Neuron (in vitro differentiated cells): ENCODE results near the gene GDF15.
"Not testable (repeated sequence)": the region's sequence is repeated elsewhere in the genome, so short reads cannot be mapped to it uniquely, and the experiment has no call there.

Source experiments
- H2AFZ ChIP-seq: one replicate; pipeline ENCODE4 v1.6.1; 2013; ENCODE audit warnings: low read depth, mild to moderate bottlenecking, inconsistent platforms, low read length, moderate library complexity
- H3K27me3 ChIP-seq: one replicate; pipeline ENCODE4 v1.6.1; 2013; ENCODE audit warnings: low read length; ENCODE audit not compliant: insufficient read depth
- H3K36me3 ChIP-seq: one replicate; pipeline ENCODE4 v1.6.1; 2013; ENCODE audit warnings: low read length; ENCODE audit not compliant: insufficient read depth
- H3K4me1 ChIP-seq: one replicate; pipeline ENCODE4 v1.6.1; 2013; ENCODE audit warnings: low read length; ENCODE audit not compliant: insufficient read depth
- H3K4me3 ChIP-seq: 2 replicates; pipeline ENCODE4 v1.5.1; 2013; ENCODE audit warnings: mild to moderate bottlenecking, low read length, moderate library complexity
- H3K9me3 ChIP-seq: one replicate; pipeline ENCODE4 v1.6.1; 2013; ENCODE audit warnings: low read length

GDF15 gene

DNA sequence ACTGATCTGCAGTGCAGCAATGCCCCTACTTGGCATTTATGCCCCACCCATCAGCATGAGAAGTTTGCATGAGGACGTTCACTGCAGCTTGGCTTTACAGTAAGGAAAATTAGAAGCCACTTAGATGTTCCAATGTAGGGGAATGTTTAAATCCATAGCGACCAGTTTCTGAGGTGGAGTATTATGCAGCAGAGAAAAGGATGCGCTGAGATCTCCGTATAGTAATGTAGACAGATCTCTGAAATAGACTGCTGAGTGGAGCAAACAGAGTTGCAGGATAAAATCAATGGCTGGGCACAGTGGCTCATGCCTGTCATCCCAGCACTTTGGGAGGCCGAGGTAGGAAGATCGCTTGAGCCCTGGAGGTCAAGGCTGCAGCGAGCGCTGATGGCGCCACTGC lies 35.5 kb upstream of the GDF15 start:
- no peaks in the 10 kb centered on the region for H3K9me3 ChIP-seq
- H2AFZ ChIP-seq = no peak overlapping the region
- no peaks in the 10 kb centered on the region for H3K36me3 ChIP-seq
- no peaks in the 10 kb centered on the region for H3K4me1 ChIP-seq
- no peaks in the 10 kb centered on the region for H3K27me3 ChIP-seq
- no peak overlapping the region for H3K4me3 ChIP-seq

DNA sequence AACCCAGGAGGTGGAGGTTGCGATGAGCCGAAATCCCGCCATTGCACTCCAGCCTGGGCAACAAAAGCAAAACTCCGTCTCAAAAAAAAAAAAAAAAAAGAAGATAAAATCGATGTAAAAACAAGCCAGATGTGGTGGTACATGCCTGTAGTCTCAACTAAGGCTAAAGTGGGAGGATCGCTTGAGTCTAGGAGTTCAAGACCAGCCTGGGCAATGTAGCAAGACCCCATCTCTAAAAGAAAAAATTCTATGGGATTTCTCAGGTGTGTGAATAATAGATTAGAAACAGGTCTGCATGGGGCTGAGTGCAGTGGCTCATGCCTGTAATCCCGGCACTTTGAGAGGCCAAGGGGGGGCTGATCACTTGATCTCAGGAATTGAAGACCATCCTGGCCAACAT lies 34.4 kb upstream of the GDF15 start:
- Histone ChIP-seq H3K36me3 (no peaks in the 10 kb centered on the region), H3K4me1 (no peaks in the 10 kb centered on the region), H3K4me3 (no peak overlapping the region), H3K9me3 (no peaks in the 10 kb centered on the region), H3K27me3 (no peaks in the 10 kb centered on the region), H2AFZ (no peak overlapping the region)

DNA sequence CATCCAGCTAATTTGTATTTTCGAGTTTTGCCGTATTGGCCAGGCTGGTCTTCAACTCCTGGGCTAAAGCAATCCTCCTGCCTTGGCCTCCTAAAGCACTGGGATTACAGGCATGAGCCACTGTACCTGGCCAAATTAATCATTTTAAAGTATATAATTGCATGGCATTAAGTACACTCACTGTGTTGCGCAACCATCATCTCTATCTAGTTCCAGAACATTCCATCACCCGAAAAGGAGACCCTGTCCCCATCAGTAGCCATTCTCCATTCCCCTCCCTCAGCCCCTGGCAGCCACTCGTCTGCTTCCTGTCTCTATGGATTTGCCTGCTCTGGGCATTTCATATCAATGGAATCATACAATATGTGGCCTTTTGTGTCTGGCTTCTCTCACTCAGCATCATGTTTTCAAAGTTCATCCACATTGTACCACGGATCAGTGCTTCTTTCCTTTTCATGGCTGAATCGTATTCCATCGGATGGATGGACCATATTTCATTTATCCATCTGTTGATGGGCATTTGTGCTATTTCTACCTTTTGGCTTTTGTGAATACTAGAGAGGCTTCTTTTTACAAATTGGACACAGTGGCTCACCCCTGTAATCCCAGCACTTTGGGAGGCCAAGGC lies 32.5 kb upstream of the GDF15 start:
- no peak overlapping the region for H3K4me3 ChIP-seq
- no peaks in the 10 kb centered on the region for H3K27me3 ChIP-seq
- H3K36me3 ChIP-seq = peaks cover 9% of the 10 kb centered on the region
- peaks cover 14% of the 10 kb centered on the region for H3K9me3 ChIP-seq
- no peak overlapping the region for H2AFZ ChIP-seq
- H3K4me1 ChIP-seq = no peaks in the 10 kb centered on the region

DNA sequence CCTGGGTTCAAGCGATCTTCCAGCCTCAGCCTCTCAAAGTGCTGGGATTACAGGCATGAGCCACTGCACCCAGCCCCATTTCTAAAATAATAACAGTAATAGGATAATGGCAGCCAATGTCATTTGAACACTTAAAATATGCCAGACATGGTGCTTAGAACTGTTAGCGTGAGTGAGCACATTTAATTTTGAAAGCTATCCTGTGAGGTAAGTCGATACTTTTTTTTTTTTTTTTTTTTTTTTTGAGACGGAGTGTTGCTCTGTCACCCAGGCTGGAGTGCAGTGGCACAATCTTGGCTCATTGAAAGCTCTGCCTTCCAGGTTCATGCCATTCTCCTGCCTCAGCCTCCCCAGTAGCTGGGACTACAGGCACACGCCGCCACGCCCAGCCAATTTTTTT lies 31.2 kb upstream of the GDF15 start:
- H3K9me3 ChIP-seq = peaks cover 14% of the 10 kb centered on the region
- H3K27me3 ChIP-seq, H2AFZ ChIP-seq, H3K4me1 ChIP-seq, H3K4me3 ChIP-seq, H3K36me3 ChIP-seq: not testable (repeated sequence)

DNA sequence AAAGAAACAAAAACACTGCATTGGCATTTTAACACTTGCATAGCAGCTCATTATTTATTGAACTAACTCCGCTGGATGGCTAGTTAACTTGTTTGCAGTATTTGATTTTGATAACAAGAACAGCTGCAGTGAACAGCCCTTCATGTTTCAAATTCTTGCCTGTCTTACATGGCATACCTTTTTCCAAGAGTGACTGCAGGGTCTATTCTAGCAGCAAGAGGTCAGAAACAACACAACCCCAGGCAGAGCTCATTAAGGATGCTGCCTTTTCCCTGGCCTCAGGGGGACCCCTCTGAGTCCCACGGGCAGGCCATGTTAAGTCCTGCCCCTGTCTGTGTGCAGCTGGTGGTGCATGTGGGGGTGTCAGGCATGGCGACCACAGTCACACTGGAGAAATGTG lies 28.9 kb upstream of the GDF15 start:
- no peak overlapping the region for H2AFZ ChIP-seq
- no peaks in the 10 kb centered on the region for H3K4me1 ChIP-seq
- no peak overlapping the region for H3K4me3 ChIP-seq
- H3K27me3 ChIP-seq = no peaks in the 10 kb centered on the region
- peaks cover 14% of the 10 kb centered on the region for H3K9me3 ChIP-seq
- H3K36me3 ChIP-seq = peaks cover 9% of the 10 kb centered on the region

DNA sequence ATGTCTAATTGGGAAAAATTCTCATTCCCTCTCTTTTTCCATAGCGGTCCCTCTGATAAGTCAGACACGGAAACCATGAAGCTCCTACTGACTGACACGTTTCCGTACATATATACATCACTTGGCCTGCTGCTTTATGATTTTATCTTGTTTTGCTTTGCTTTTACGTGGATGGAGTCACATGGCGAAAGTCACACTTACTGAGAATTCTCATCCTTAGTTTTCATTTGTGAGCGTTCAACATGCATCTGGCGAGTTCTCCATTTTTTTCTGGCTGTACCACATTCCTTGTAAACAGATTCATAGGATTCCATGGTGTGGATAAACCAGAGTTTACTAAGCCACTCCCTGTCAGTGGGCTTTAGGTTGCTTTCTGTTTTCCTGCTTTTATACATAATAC lies 24.3 kb upstream of the GDF15 start:
- Histone ChIP-seq H3K36me3 (peaks cover 9% of the 10 kb centered on the region), H3K9me3 (peaks cover 14% of the 10 kb centered on the region), H2AFZ (no peak overlapping the region), H3K27me3 (no peaks in the 10 kb centered on the region), H3K4me1 (peaks cover 18% of the 10 kb centered on the region), H3K4me3 (no peak overlapping the region)

DNA sequence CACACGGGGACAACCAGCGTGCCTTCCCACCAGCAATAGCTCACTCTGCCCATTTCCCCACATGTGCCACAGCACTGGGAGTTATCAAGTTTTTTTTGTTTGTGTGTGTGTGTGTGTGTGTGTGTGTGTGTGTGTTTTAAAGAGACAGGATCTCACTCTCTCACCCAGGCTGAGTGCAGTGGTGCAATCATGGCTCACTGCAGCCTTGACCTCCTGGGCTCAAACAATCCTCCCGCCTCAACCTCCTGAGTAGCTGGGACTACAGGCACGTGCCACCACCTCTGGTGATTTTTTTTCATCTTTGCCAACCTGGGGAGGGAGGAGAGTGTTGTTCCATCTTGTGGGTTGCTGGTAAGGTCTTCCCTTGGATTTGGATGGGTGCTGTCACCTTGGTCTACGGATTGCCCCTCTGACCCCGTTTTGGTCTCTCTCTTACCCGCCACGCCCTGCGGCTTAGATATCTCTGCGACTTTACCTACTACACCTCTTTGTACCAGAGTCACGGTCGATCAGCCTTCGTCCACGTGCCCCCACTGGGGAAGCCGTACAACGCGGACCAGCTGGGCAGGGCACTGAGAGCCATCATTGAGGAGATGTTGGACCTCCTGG lies 22.9 kb upstream of the GDF15 start:
- Histone ChIP-seq H3K4me3 (no peak overlapping the region), H3K9me3 (no peaks in the 10 kb centered on the region), H3K27me3 (no peaks in the 10 kb centered on the region), H3K36me3 (no peaks in the 10 kb centered on the region), H2AFZ (no peak overlapping the region), H3K4me1 (peaks cover 18% of the 10 kb centered on the region)

DNA sequence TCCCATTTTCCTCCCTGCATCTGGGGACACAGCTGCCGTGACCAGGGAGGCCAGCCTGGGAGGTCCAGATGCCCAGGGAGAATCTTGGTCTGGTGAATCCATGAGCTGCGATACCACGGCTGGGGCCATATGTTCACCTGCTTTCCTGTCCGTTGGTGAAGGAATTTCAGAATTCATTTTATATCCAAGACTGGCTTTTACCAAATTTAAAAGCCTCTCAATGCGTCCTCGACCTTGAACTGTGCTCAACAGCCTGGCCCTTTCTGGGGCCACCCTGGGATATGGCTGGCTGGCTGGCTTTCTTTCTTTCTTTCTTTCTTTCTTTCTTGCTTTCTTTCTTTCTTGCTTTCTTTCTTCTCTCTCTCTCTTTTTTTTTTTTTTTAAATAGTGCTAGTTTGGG lies 22.2 kb upstream of the GDF15 start:
- Histone ChIP-seq H3K4me3 (no peak overlapping the region), H2AFZ (no peak overlapping the region), H3K27me3 (no peaks in the 10 kb centered on the region), H3K36me3 (no peaks in the 10 kb centered on the region), H3K4me1 (peaks cover 20% of the 10 kb centered on the region), H3K9me3 (no peaks in the 10 kb centered on the region)

DNA sequence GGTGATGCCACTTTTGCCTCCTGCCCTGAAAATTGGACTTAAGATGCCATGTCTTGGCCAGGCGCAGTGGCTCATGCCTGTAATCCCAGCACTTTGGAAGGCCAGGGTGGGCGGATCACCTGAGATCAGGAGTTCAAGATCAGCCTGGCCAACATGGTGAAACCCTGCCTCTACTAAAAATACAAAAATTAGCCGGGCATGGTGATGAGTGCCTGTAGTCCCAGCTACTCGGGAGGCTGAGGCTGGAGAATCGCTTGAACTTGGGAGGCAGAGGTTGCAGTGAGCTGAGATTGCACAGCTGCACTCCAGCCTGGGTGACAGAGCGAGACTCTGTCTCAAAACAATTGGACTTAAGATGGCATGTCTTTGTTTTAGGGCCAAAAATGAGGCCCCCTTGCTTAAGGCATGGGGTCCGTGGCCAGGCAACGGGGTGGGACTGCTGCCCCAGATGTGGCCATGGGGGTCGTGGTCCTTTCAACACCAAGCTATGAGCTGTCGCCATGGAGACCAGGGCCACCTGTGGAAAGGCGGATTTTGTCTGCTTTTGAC lies 21.6 kb upstream of the GDF15 start:
- not testable (repeated sequence) for H3K4me3 ChIP-seq, H3K36me3 ChIP-seq, H3K9me3 ChIP-seq, H3K27me3 ChIP-seq
- Histone ChIP-seq H3K4me1 (peaks cover 26% of the 10 kb centered on the region), H2AFZ (peak overlapping the region; percentile 57)

DNA sequence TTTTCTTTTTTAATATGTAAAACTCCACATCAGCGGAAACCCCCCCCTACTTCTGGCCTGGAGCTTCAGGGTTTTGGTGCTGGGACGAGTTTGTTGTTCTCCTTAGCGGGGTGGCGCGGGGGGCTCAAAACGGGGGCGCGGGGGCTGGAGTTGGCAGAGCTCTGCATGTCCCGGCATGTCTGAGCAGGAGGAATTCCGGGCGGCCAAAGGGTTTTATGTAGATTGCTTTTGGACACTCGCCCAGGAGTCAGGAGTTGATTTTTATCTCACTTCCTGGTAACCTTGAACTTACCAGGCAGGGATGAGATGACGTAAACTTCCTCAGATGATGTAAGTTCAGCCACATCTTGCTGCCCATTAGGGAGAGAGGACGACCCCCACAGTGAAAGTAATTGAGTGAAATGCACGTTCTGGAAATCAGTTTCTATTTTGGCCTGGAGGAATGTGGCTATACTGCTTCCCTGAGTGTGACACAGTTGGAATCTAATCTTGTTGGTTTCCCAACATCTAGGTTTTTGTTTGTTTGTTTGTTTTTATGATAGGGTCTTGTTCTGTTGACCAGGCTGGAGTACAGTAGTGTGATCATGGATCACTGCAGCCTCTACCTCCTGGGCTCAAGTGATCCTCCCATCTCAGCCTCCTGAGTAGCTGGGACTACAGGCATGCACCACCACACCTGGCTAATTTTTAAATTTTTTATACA lies 21.0 kb upstream of the GDF15 start:
- Histone ChIP-seq H3K27me3 (no peaks in the 10 kb centered on the region), H3K9me3 (no peaks in the 10 kb centered on the region), H3K4me3 (no peak overlapping the region), H2AFZ (peak overlapping the region; percentile 57), H3K4me1 (peaks cover 32% of the 10 kb centered on the region), H3K36me3 (no peaks in the 10 kb centered on the region)

DNA sequence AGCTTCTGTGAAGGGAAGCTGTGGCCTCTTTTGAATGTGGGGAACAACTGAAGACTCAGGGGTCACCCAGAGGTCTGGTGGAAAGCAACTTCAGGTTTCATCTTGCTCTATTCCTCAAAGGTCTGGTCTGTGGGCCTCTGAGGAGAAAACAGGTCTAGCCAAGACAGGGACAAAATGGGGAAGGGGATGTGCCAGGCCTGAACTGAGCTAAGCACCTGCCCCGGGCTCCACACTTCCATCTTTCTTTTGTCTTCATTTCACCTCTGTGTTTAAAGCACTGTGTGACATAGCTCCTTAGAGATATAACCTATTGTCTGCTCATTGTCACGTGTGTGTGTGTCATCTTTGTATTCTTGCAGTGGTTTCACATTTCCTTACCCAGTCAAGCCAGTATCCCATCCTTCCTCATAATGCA lies 19.9 kb upstream of the GDF15 start:
- H3K36me3 ChIP-seq = no peaks in the 10 kb centered on the region
- H3K4me3 ChIP-seq = no peak overlapping the region
- peaks cover 33% of the 10 kb centered on the region for H3K4me1 ChIP-seq
- no peaks in the 10 kb centered on the region for H3K27me3 ChIP-seq
- H3K9me3 ChIP-seq = no peaks in the 10 kb centered on the region
- no peak overlapping the region for H2AFZ ChIP-seq

DNA sequence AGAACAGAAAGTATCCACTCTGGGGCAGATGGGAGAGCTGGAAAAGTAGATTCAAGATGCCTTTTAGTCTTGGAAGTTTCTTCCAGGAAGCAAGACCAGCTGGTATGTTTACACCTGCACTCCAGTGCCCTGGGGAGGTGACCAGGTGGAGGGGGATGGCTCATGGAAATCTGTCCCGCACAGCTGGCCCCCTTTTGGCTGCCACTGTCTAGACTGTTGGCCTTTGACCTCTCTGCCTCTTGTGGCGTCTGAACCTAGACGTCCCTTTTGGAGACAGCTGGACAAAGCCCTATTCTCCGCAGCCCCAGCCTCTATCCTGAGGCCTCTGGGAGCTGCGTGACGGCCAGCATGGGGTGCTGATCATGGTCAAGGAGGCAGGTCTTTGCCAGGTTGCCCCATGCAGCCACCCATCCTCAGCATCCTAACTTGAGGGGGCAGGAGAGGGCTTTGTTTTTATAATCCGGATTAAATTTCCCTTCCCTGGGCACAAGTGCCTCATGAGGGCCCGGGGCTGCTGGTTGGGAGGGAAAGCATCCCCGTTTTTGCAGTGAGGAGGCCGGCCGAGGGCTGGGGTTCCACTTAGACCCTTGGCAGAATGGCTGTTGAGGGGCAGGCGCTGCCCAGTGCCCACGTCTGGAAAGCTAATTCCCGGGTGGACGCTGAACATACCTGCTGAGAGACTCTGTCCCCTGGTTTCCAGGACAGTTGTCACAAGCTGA lies 17.3 kb upstream of the GDF15 start:
- Histone ChIP-seq H3K4me1 (peaks cover 35% of the 10 kb centered on the region), H3K4me3 (no peak overlapping the region), H2AFZ (no peak overlapping the region), H3K27me3 (no peaks in the 10 kb centered on the region), H3K9me3 (no peaks in the 10 kb centered on the region), H3K36me3 (no peaks in the 10 kb centered on the region)

DNA sequence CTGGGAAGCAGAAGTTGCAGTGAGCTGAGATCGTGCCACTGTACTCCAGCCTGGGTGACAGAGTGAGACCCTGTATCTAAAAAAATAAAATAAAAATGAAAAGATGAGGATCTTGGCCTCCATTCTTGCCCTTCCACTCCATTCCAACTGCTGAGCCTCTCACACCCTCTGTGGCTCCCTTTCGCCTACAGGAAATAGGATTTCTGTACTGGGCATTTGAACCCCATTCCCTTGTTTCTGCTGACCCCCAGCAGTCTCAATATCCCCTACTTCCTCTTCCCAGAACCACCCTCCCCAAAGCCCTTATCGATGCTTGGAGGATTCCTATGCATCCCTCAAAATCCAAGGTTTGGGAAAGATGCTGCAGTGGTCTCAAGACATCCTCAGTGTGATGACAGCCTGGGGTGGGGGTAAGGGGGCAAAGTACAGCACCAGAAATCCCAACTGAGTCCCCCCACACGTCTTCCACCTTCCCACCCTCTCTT lies 12.5 kb upstream of the GDF15 start:
- H3K36me3 ChIP-seq = no peaks in the 10 kb centered on the region
- H2AFZ ChIP-seq = no peak overlapping the region
- H3K27me3 ChIP-seq = no peaks in the 10 kb centered on the region
- H3K9me3 ChIP-seq = no peaks in the 10 kb centered on the region
- peaks cover 28% of the 10 kb centered on the region for H3K4me1 ChIP-seq
- no peak overlapping the region for H3K4me3 ChIP-seq
